CD14-positive monocyte (primary cell): Measurements from ENCODE around the gene CNNM2. TPM values are rescaled to one million over a fixed set of nuclear protein-coding genes. Genes with fewer than 3 reads are reported as not detected.

ENCODE experiments used
- DNase-seq, 3 donors: peaks; one replicate each; pipeline ENCODE4 v3.0.0-alpha.2; 2011 to 2022
- H2AFZ ChIP-seq: 2 replicates; pipeline ENCODE4 v1.6.0; 2012; ENCODE audit warnings: mild to moderate bottlenecking, low read depth, low read length, inconsistent platforms; ENCODE audit not compliant: insufficient read depth, poor library complexity, severe bottlenecking
- H3K27ac ChIP-seq, 2 donors: 1 replicate in 1 of 2; 2 replicates in 1 of 2; pipeline ENCODE4 v1.5.1; 2012 to 2013; ENCODE audit warnings: low read length in 2 of 2, control low read depth in 1 of 2, inconsistent platforms in 1 of 2, low read depth in 1 of 2, mild to moderate bottlenecking in 1 of 2
- H3K27me3 ChIP-seq, 2 donors: one replicate each; pipeline versions ENCODE4 v1.6.0 to v1.6.1; 2011 to 2013; ENCODE audit warnings: low read length in 2 of 2; ENCODE audit not compliant: control insufficient read depth in 2 of 2, insufficient read depth in 2 of 2
- H3K36me3 ChIP-seq, 2 donors: replicated peaks in 1 of 2; 1 replicate in 1 of 2; 2 replicates in 1 of 2; pipeline versions ENCODE4 v1.5.1 to v1.6.1; 2012 to 2013; ENCODE audit warnings: low read length in 2 of 2, control low read depth in 1 of 2, inconsistent platforms in 1 of 2, mild to moderate bottlenecking in 1 of 2; ENCODE audit not compliant: insufficient read depth in 2 of 2, control insufficient read depth in 1 of 2
- H3K4me1 ChIP-seq, 2 donors: 1 replicate in 1 of 2; 2 replicates in 1 of 2; pipeline versions ENCODE4 v1.5.1 to v1.6.1; 2012 to 2013; ENCODE audit warnings: low read length in 2 of 2, control low read depth in 1 of 2, inconsistent platforms in 1 of 2, mild to moderate bottlenecking in 1 of 2, moderate library complexity in 1 of 2; ENCODE audit not compliant: insufficient read depth in 2 of 2, control insufficient read depth in 1 of 2
- H3K4me2 ChIP-seq: replicated peaks from 2 replicates; pipeline ENCODE3; 2012; ENCODE audit warnings: low read length, moderate library complexity, mild to moderate bottlenecking; ENCODE audit not compliant: poor library complexity, severe bottlenecking; ENCODE audit errors: extremely low read depth
- H3K4me3 ChIP-seq, 3 experiments: fragments of 200-600 bp in 1 of 3; sonication (generic) in 1 of 3; replicated peaks in 1 of 3; 1 replicate in 2 of 3; 2 replicates in 1 of 3; pipeline ENCODE4 v1.5.1; 2011 to 2013; ENCODE audit warnings: low read length in 3 of 3, mild to moderate bottlenecking in 3 of 3, control low read depth in 2 of 3, low read depth in 2 of 3, inconsistent platforms in 1 of 3, moderate library complexity in 1 of 3
- H3K79me2 ChIP-seq: 2 replicates; pipeline ENCODE4 v1.6.0; 2012; ENCODE audit warnings: mild to moderate bottlenecking, control low read depth, inconsistent platforms, low read length, moderate library complexity; ENCODE audit not compliant: insufficient read depth
- H3K9ac ChIP-seq: 2 replicates; pipeline ENCODE4 v1.6.0; 2017; ENCODE audit warnings: low read length, mild to moderate bottlenecking; ENCODE audit not compliant: insufficient read depth, poor library complexity, severe bottlenecking
- H3K9me3 ChIP-seq, 2 donors: replicated peaks in 1 of 2; 1 replicate in 1 of 2; 2 replicates in 1 of 2; pipeline versions ENCODE4 v1.5.1 to v1.6.1; 2012 to 2013; ENCODE audit warnings: low read length in 2 of 2, control low read depth in 1 of 2; ENCODE audit not compliant: control insufficient read depth in 1 of 2, insufficient read depth in 1 of 2
- H4K20me1 ChIP-seq: 2 replicates; pipeline ENCODE4 v1.6.0; 2012; ENCODE audit warnings: mild to moderate bottlenecking, low read length, control low read depth, moderate library complexity; ENCODE audit not compliant: insufficient read depth
- H3K27ac Mint-ChIP-seq, 7 donors: one replicate each; pipeline ENCODE4 v1.8.0; 2020; ENCODE audit warnings: mild to moderate bottlenecking in 7 of 7, mixed read lengths in 7 of 7, moderate library complexity in 6 of 7, inconsistent platforms in 2 of 7
- H3K27me3 Mint-ChIP-seq, 3 donors: one replicate each; pipeline ENCODE4 v1.8.0; 2021 to 2022; ENCODE audit warnings: low read depth in 3 of 3, mild to moderate bottlenecking in 3 of 3, mixed read lengths in 3 of 3, moderate library complexity in 3 of 3, inconsistent platforms in 1 of 3
- H3K36me3 Mint-ChIP-seq, 2 donors: one replicate each; pipeline ENCODE4 v1.8.0; 2020; ENCODE audit warnings: mixed read lengths in 2 of 2, inconsistent platforms in 1 of 2, mild to moderate bottlenecking in 1 of 2
- H3K4me1 Mint-ChIP-seq: one replicate; pipeline ENCODE4 v1.8.0; 2020; ENCODE audit warnings: mild to moderate bottlenecking, mixed read lengths
- H3K4me3 Mint-ChIP-seq, 2 donors: one replicate each; pipeline ENCODE4 v1.8.0; 2020; ENCODE audit warnings: mild to moderate bottlenecking in 2 of 2, mixed read lengths in 2 of 2, moderate library complexity in 1 of 2
- H3K9me3 Mint-ChIP-seq, 7 donors: one replicate each; pipeline ENCODE4 v1.8.0; 2020 to 2022; ENCODE audit warnings: mixed read lengths in 7 of 7, mild to moderate bottlenecking in 6 of 7, moderate library complexity in 6 of 7, inconsistent platforms in 2 of 7
- WGBS: methylation state at CpG from one replicate; pipeline ENCODE4 v1.1.5; 2013; ENCODE audit warnings: missing lambda C conversion rate; ENCODE audit not compliant: insufficient coverage; 5-methylcytosine and 5-hydroxymethylcytosine counted together
- intact Hi-C, 2 donors: fragments of 100-400 bp; cut with micrococcal nuclease; formaldehyde crosslinking; loops; one replicate each; pipeline versions ENCODE4 v1.15.0 to v1.15.1; 2023
- polyA plus RNA-seq, 3 donors: library from polyadenylated mRNA; depleted of rRNA in 1 of 3; unstranded in 2 of 3; stranded (reverse) in 1 of 3; fragments of 300-500 nt in 2 of 3; fragments of >200 nt in 1 of 3; fragmentation: Illumina TruSeq in 2 of 3; gene quantifications; 1 replicate in 2 of 3; 2 replicates in 1 of 3; pipeline ENCODE4 v1.2.3, GENCODE V29; 2012 to 2021
- TF ChIP-seq, protein P1 (sequence below): fragments of 200-600 bp; IDR thresholded peaks from one replicate; pipeline ENCODE4 v1.8.0; 2022; ENCODE audit warnings: antibody characterized with exemption, mild to moderate bottlenecking

Gene CNNM2
- polyA plus RNA-seq, 3 donors, result 1.6 to 3.8 (median 2.2) TPM

DNA sequence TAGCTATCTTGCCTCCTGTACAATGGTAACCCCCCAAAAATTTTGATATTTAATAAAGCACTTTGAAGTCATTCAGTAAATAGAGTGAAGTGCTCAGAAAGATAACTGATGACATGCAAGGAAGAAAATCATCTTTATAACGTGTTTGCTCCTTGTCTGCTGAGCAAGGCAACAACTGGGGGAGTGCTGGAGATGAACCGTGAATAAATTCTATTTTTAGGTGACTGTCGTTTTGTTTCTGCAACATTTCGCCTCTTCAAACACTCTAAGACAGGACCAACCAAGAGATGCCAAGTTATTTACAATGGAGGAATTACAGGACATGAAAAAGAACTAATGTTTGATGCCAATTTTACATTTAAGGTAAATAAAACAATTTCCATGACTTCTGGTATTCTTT lies 39.5 kb upstream of the CNNM2 start:
- no peaks in the 10 kb centered on the region for H3K36me3 ChIP-seq
- 86% methylated on average over 1 of the region's 4 CpGs for WGBS
- H3K9me3 Mint-ChIP-seq, result no peaks in the 10 kb centered on the region
- H3K27me3 Mint-ChIP-seq, result peaks cover 0 to 8% (median 3%) of the 10 kb centered on the region in 3 donors
- H3K4me3 Mint-ChIP-seq, result no peak overlapping the region
- H3K9me3 ChIP-seq, result no peaks in the 10 kb centered on the region
- H4K20me1 ChIP-seq, result no peaks in the 10 kb centered on the region
- H3K4me3 ChIP-seq, result no peak overlapping the region
- H3K9ac ChIP-seq, result no peak overlapping the region
- H3K4me2 ChIP-seq, result no peak overlapping the region
- H3K36me3 Mint-ChIP-seq, result peaks cover 0 to 3% of the 10 kb centered on the region in 2 donors
- no peaks in the 10 kb centered on the region for H3K27me3 ChIP-seq
- H3K4me1 ChIP-seq, result no peaks in the 10 kb centered on the region
- H3K27ac ChIP-seq, result no peak overlapping the region
- H3K4me1 Mint-ChIP-seq, result no peaks in the 10 kb centered on the region
- H2AFZ ChIP-seq, result no peak overlapping the region
- TF ChIP-seq, protein P1, sequence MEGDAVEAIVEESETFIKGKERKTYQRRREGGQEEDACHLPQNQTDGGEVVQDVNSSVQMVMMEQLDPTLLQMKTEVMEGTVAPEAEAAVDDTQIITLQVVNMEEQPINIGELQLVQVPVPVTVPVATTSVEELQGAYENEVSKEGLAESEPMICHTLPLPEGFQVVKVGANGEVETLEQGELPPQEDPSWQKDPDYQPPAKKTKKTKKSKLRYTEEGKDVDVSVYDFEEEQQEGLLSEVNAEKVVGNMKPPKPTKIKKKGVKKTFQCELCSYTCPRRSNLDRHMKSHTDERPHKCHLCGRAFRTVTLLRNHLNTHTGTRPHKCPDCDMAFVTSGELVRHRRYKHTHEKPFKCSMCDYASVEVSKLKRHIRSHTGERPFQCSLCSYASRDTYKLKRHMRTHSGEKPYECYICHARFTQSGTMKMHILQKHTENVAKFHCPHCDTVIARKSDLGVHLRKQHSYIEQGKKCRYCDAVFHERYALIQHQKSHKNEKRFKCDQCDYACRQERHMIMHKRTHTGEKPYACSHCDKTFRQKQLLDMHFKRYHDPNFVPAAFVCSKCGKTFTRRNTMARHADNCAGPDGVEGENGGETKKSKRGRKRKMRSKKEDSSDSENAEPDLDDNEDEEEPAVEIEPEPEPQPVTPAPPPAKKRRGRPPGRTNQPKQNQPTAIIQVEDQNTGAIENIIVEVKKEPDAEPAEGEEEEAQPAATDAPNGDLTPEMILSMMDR, result no peak
- no peaks in the 10 kb centered on the region for H3K79me2 ChIP-seq
- no peak overlapping the region for H3K27ac Mint-ChIP-seq
- intact Hi-C loops, result no loop called here
- DNase-seq, result no peak

DNA sequence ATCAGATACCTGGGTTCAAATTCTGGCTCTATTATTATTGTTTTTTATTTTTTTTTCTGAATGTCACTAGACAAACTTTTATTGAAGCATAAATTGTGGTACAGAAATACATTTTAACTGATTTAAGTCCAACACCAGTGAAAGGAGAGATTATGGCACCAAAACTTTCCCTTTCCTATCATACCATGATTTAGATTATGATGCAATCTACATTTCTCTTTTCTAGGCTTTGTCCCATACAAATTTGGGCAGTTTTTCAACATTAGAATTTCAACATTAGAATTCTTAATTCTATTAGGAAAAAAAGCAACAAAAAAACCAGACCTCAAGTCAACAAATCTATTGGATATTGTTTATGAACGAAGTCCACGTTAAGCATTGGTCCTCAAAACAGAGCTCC lies 37.8 kb upstream of the CNNM2 start:
- no peaks in the 10 kb centered on the region for H3K79me2 ChIP-seq
- no peaks in the 10 kb centered on the region for H3K36me3 ChIP-seq
- no peaks in the 10 kb centered on the region for H3K27me3 ChIP-seq
- peaks cover 0 to 5% (median 3%) of the 10 kb centered on the region in 3 donors for H3K27me3 Mint-ChIP-seq
- H3K9me3 Mint-ChIP-seq, result no peaks in the 10 kb centered on the region
- TF ChIP-seq, protein P1, result no peak
- H3K4me1 ChIP-seq, result no peaks in the 10 kb centered on the region
- H3K4me1 Mint-ChIP-seq, result no peaks in the 10 kb centered on the region
- intact Hi-C loops, result no loop called here
- no peak overlapping the region for H2AFZ ChIP-seq
- no peak overlapping the region for H3K27ac ChIP-seq
- no peaks in the 10 kb centered on the region for H3K9me3 ChIP-seq
- no CpG with 5 or more reads among the region's 2 CpGs for WGBS
- H4K20me1 ChIP-seq, result no peaks in the 10 kb centered on the region
- no peak overlapping the region for H3K9ac ChIP-seq
- DNase-seq, result no peak
- peaks cover 0 to 3% of the 10 kb centered on the region in 2 donors for H3K36me3 Mint-ChIP-seq
- H3K4me3 ChIP-seq, result no peak overlapping the region
- no peak overlapping the region for H3K4me3 Mint-ChIP-seq
- no peak overlapping the region for H3K4me2 ChIP-seq
- H3K27ac Mint-ChIP-seq, result no peak overlapping the region
